ENCODE results near the gene SND1. TPM values are rescaled to one million over a fixed set of nuclear protein-coding genes. Genes with fewer than 3 reads are reported as not detected.

SND1 gene
- total RNA-seq, 2 experiments from 2014 or later, result 193 to 214 TPM

DNA sequence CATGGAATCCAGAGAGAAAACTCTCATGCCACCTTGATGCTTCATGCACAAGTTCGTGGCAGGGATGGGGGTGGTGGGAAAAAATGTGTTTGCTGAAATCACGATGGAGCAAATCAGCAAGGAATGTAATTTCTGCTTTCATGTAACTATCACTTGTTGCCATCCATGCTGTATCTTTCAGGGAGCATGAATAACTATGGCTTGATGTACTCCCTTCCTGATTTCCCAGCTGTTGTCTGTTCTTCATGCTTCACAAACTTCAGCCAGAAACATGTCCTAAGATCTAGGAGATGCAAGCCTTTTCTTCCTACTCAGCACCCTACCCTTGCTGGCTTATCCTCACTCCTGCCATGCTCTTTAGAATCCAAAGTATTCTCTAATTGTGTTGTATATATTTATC lies 315.3 kb downstream of the SND1 start:
- CTCF ChIA-PET, result interaction anchor here (1.3 kb wide), 1 partner anchor 19 kb away, joined by 4 read pairs; no protein-coding TSS in a partner anchor

DNA sequence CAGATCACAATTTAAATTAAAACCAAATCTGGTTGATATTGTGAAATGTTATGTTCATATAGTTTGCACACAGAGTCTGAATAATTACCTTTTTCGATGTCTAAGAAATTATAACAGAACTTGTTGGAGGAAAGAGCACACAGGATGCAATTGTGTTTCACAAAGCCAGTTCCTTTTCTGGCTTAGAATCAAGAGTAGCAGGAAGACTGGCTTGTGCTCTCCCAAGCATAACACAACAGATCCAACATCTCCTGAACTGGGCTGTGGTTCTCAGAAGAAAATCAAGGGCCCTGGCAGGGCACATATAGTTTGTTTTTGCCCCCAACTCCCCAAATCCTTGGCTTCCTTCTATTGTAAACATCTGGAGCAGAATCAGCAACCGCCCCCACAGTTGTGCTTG lies 316.6 kb downstream of the SND1 start:
- POLR2A ChIA-PET, result no interaction called here
- Mint-ChIP-seq H3K27me3 (no peaks in the 10 kb centered on the region), H3K36me3 (ENCODE audit: low read depth) (peaks cover 9% of the 10 kb centered on the region), H3K4me3 (no peak overlapping the region), H3K27ac (no peak overlapping the region), H3K4me1 (no peaks in the 10 kb centered on the region), H3K9me3 (ENCODE audit: low read depth) (no peaks in the 10 kb centered on the region)
- no peak for DNase-seq
- intact Hi-C loops (cut with DNase I, micrococcal nuclease), result no loop called here
- no peak for ATAC-seq
- CTCF ChIA-PET, result interaction anchor here (0.6 to 0.9 kb wide), 2 partner anchors 261 to 381 kb away, joined by 4 read pairs; no protein-coding TSS in a partner anchor

More for the DNA sequence above, 315.3 kb downstream of the SND1 start:
- Mint-ChIP-seq H3K27me3 (no peaks in the 10 kb centered on the region), H3K36me3 (ENCODE audit: low read depth) (peaks cover 13% of the 10 kb centered on the region), H3K4me3 (no peak overlapping the region), H3K4me1 (no peaks in the 10 kb centered on the region), H3K9me3 (ENCODE audit: low read depth) (peaks cover 7% of the 10 kb centered on the region), H3K27ac (no peak overlapping the region)
- DNase-seq (no peak), ATAC-seq (no peak)
- POLR2A ChIA-PET, result no interaction called here
- intact Hi-C loops (cut with DNase I, micrococcal nuclease), result no loop called here

DNA sequence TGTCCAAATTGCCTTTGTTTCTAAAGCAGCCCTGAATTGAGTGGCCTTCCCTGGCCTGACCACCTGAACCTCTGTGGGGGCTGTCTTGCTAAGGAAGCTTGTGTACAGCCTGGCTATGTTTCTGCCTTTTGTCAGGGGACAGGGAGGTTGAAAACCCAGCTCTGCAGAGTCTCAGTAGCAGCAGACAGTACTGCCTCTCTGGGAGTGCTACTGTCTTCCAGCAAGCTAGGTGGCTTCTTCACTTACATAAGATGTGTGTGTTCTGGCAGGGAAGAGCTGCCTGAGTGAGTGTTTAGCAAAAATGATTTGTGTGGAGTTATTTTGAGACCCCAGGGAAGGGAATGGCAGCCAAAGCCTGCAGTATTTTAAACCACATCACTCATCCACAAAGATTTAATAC lies 321.8 kb downstream of the SND1 start:
- H3K27ac Mint-ChIP-seq, result no peak overlapping the region
- intact Hi-C loops (cut with DNase I, micrococcal nuclease), result no loop called here
- H3K4me3 Mint-ChIP-seq, result no peak overlapping the region
- H3K9me3 Mint-ChIP-seq (ENCODE audit: low read depth), result peaks cover 16% of the 10 kb centered on the region
- DNase-seq, result no peak
- no peaks in the 10 kb centered on the region for H3K4me1 Mint-ChIP-seq
- H3K36me3 Mint-ChIP-seq (ENCODE audit: low read depth), result peaks cover 59% of the 10 kb centered on the region
- POLR2A ChIA-PET, result no interaction called here
- no peaks in the 10 kb centered on the region for H3K27me3 Mint-ChIP-seq
- CTCF ChIA-PET, result interaction anchor here (0.9 to 1.0 kb wide), 2 partner anchors 25 to 247 kb away, joined by 3 to 6 read pairs; no protein-coding TSS in a partner anchor
- no peak for ATAC-seq

DNA sequence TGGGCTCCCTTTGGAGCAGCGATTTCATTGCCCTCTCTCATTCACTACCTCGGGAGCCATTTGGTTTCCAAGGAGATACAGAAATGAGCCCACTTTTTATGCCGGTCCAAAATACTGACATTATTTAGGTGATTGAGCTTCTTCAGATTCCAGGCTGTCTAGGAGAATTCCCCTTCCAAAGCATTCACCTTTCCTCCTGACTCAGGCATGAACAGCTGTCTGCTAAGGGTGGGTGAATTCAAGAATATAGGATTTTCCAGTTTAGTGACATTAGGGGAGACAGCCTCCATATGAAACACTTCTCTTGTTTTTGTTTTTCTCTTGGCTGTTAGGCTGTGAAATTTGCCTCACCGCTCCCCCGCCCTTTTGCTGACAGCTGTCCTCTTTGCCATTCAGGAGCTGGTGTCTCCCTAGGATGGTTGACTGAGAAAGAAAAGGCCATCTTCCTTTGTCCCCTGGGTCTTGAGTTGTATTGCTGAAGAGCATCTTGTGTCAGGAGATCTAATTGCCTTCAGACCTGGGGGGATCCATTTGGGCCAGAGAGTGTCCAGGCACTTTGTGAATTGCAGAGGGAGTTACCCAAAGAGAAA lies 322.5 kb downstream of the SND1 start:
- peak overlapping the region; percentile 29 for H3K27ac Mint-ChIP-seq
- DNase-seq (no peak), ATAC-seq (no peak)
- CTCF ChIA-PET, result no interaction called here
- intact Hi-C loops (cut with DNase I, micrococcal nuclease), result no loop called here
- POLR2A ChIA-PET, result no interaction called here
- H3K9me3 Mint-ChIP-seq (ENCODE audit: low read depth), result peaks cover 24% of the 10 kb centered on the region
- H3K27me3 Mint-ChIP-seq, result no peaks in the 10 kb centered on the region
- peaks cover 5% of the 10 kb centered on the region for H3K4me1 Mint-ChIP-seq
- peaks cover 66% of the 10 kb centered on the region for H3K36me3 Mint-ChIP-seq (ENCODE audit: low read depth)
- no peak overlapping the region for H3K4me3 Mint-ChIP-seq

DNA sequence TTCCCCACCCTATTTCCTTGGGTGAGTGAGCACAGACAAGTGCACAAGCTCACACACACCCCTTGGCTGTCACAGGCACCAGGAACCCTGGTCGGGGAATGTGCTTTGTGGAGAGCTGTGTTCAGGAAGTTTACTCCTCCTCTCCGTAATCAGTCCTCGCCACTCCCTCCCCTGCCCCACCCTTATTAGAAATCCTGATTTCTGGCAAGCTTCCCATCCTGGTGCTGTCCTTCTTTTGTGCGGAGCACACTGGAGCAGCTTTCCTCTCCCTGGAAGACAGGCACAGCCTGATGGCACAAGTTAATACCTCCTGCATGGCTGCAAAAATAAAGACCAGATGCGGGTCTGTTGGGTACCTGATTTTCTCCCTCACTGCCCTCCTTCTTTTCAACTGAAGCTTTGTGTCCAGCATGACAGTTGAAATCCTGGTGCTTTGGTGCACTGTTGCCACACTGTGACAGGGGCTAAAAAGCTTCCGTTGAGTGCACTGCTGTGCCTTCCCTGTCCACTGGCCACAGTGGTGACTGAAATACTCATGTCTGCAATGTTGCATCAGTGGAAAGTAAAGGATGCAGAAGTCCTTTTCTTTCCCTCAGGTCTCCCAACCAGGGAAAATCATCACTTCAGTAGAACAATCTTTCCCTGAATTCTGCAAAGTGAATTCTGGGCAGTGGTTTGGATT lies 324.2 kb downstream of the SND1 start:
- ATAC-seq, result no peak
- H3K27me3 Mint-ChIP-seq, result no peaks in the 10 kb centered on the region
- intact Hi-C loops (cut with DNase I, micrococcal nuclease), result no loop called here
- CTCF ChIA-PET, result no interaction called here
- H3K36me3 Mint-ChIP-seq (ENCODE audit: low read depth), result peaks cover 64% of the 10 kb centered on the region
- no peak for DNase-seq
- H3K4me3 Mint-ChIP-seq, result no peak overlapping the region
- POLR2A ChIA-PET, result no interaction called here
- no peak overlapping the region for H3K27ac Mint-ChIP-seq
- peaks cover 12% of the 10 kb centered on the region for H3K4me1 Mint-ChIP-seq
- peaks cover 24% of the 10 kb centered on the region for H3K9me3 Mint-ChIP-seq (ENCODE audit: low read depth)

DNA sequence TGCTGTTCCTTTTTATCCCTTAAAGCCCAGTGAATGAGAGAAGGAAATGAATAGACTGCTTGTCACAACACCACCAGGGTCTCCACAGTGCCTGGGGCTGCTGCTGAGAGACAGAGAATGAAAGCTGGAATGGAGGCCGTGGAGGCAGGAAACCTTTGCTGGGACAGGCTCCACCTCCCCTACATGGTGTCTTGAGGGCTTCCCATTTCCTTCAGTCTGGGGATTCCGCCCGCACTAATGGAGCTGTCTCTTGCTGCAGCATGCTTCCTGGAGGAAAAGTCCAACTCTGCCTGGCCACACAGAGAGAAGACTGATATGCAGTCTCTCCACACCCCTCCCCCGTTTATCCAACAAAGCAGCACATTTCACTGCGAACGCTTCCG lies 324.7 kb downstream of the SND1 start:
- DNase-seq (no peak), ATAC-seq (no peak)
- no peak overlapping the region for H3K27ac Mint-ChIP-seq
- H3K9me3 Mint-ChIP-seq (ENCODE audit: low read depth), result peaks cover 24% of the 10 kb centered on the region
- POLR2A ChIA-PET, result no interaction called here
- peaks cover 62% of the 10 kb centered on the region for H3K36me3 Mint-ChIP-seq (ENCODE audit: low read depth)
- peaks cover 18% of the 10 kb centered on the region for H3K4me1 Mint-ChIP-seq
- no peaks in the 10 kb centered on the region for H3K27me3 Mint-ChIP-seq
- intact Hi-C loops (cut with DNase I, micrococcal nuclease), result no loop called here
- H3K4me3 Mint-ChIP-seq, result no peak overlapping the region
- CTCF ChIA-PET, result no interaction called here

DNA sequence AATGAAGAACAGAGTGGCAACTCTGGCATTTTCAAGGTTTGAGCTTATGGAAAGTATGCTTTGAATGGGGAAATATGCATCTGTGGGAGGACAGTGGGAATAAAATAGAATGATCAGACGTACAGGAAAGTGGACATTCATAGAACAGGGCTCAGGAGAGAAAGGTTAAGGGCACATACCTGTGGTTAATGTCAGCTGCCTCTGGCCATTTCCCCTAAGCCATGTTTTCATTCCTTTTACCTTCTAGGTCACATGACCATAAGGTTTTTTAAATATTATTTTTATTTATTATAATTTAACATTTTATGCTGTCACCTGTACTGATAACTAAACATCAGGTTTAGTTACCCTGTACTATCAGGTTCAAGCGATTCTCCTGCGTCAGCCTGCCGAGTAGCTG lies 326.4 kb downstream of the SND1 start:
- CTCF ChIA-PET, result no interaction called here
- intact Hi-C loops (cut with DNase I, micrococcal nuclease), result no loop called here
- Mint-ChIP-seq H3K4me3 (no peak overlapping the region), H3K27ac (no peak overlapping the region), H3K4me1 (peaks cover 28% of the 10 kb centered on the region), H3K27me3 (no peaks in the 10 kb centered on the region), H3K9me3 (ENCODE audit: low read depth) (peaks cover 24% of the 10 kb centered on the region), H3K36me3 (ENCODE audit: low read depth) (peaks cover 66% of the 10 kb centered on the region)
- DNase-seq (no peak), ATAC-seq (no peak)
- POLR2A ChIA-PET, result no interaction called here

DNA sequence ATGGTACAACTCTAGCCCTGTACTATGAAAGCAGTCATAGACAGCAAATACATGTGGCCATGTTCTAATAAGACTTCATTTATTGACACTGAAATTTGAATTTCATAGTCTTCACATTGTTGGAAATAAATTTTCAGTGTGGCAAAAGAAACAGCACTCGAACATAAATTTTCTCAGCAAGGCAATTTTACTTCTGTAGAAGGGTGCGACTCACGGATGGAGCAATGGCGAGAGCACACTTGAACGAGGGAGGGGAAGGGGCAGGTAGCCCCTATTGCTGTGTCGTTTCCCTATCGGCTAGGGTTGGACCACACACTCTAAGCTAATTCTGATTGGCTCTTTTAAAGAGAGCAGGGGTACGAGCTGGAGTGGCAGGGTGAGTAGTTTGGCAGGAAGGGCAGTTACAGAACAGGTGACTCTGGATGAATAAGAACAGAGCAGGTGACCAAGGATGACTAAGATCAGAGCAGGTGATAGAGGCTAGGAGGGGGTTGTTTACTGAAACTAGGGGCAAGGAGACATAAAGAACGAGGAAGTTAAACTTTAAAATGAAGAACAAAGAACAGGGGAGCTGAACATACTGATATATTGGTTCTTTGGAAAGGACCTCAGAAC lies 327.2 kb downstream of the SND1 start:
- peaks cover 62% of the 10 kb centered on the region for H3K36me3 Mint-ChIP-seq (ENCODE audit: low read depth)
- H3K9me3 Mint-ChIP-seq (ENCODE audit: low read depth), result peaks cover 24% of the 10 kb centered on the region
- H3K27ac Mint-ChIP-seq, result no peak overlapping the region
- ChIA-PET POLR2A (no interaction called here), CTCF (no interaction called here)
- DNase-seq, result no peak
- H3K27me3 Mint-ChIP-seq, result no peaks in the 10 kb centered on the region
- peaks cover 32% of the 10 kb centered on the region for H3K4me1 Mint-ChIP-seq
- intact Hi-C loops (cut with DNase I, micrococcal nuclease), result no loop called here
- no peak for ATAC-seq
- no peak overlapping the region for H3K4me3 Mint-ChIP-seq

DNA sequence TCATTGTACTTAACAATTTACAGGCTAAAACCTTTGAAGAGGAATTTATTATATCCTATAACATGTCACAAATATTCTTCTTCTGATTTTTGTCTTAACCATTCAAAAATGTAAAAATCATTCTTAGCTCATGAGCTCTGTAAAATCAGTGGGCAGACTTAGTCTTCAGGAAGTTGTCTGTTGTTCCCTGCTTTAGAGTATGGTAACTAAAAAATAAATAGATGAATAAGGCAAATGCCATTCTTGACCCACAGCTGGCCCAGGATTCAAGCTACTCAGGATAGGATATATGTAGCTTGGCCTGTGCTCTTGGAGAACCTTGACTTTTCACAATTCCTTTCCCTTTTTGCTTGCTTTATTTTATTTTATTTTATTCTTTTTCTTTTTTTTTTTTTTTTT lies 327.7 kb downstream of the SND1 start:
- ChIA-PET CTCF (no interaction called here), POLR2A (no interaction called here)
- peaks cover 32% of the 10 kb centered on the region for H3K4me1 Mint-ChIP-seq
- H3K27me3 Mint-ChIP-seq, result no peaks in the 10 kb centered on the region
- H3K36me3 Mint-ChIP-seq (ENCODE audit: low read depth), result peaks cover 57% of the 10 kb centered on the region
- no peak overlapping the region for H3K4me3 Mint-ChIP-seq
- ATAC-seq, result no peak
- H3K27ac Mint-ChIP-seq, result no peak overlapping the region
- DNase-seq, result no peak
- H3K9me3 Mint-ChIP-seq (ENCODE audit: low read depth), result peaks cover 24% of the 10 kb centered on the region
- intact Hi-C loops (cut with DNase I, micrococcal nuclease), result no loop called here

DNA sequence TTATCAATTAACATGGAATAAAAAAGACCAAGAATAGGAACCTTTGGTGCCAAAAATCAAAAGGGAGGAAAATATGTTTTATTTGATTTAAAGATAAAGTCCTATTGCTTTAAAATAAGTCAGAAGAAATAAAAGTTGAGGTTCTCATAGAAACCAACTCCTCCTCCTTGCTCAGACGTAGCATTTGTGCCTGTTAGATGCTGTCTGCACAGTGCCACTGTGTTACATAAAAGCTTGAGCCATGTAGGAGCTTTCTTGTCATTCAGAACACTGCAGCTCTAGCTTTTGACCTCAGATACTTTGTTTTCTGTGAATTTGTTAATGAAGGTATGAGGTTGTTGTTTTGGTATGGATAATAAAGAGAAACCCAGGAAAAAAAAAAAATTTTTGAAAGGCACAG lies 328.9 kb downstream of the SND1 start:
- Mint-ChIP-seq H3K4me1 (peaks cover 32% of the 10 kb centered on the region), H3K27ac (no peak overlapping the region), H3K4me3 (no peak overlapping the region), H3K9me3 (ENCODE audit: low read depth) (peaks cover 24% of the 10 kb centered on the region), H3K36me3 (ENCODE audit: low read depth) (peaks cover 50% of the 10 kb centered on the region), H3K27me3 (no peaks in the 10 kb centered on the region)
- intact Hi-C loops (cut with DNase I, micrococcal nuclease), result no loop called here
- ChIA-PET POLR2A (no interaction called here), CTCF (interaction anchor here (0.6 to 1.8 kb wide), 4 partner anchors 10 to 188 kb away, joined by 3 to 5 read pairs (median 4); no protein-coding TSS in a partner anchor)
- no peak for DNase-seq
- no peak for ATAC-seq

DNA sequence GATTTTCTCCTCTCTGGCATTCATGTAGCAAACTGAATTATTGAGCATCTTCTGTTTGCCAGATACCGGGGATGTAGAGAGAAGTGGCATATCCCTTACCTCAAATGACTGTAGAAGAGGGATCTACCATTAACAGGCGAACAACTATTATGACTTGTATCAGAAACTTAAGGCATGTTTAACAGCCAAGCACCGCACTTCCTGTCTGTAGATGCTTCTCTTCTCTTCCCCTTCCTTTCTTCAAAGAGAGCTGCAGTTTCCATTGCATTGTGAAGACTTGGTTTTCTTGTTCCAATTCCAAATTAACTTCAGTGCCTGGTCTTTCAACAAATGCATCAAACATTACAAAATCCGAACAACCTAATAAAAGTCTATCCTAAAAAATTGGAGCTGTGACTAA lies 330.0 kb downstream of the SND1 start:
- CTCF ChIA-PET, result interaction anchor here (1.8 kb wide), 1 partner anchor 18 kb away, joined by 4 read pairs; no protein-coding TSS in a partner anchor
- Mint-ChIP-seq H3K27ac (no peak overlapping the region), H3K4me3 (no peak overlapping the region), H3K9me3 (ENCODE audit: low read depth) (peaks cover 22% of the 10 kb centered on the region), H3K4me1 (peaks cover 32% of the 10 kb centered on the region), H3K27me3 (no peaks in the 10 kb centered on the region), H3K36me3 (ENCODE audit: low read depth) (peaks cover 39% of the 10 kb centered on the region)
- POLR2A ChIA-PET, result no interaction called here
- DNase-seq (no peak), ATAC-seq (peak; percentile 16)
- intact Hi-C loops (cut with DNase I, micrococcal nuclease), result no loop called here

DNA sequence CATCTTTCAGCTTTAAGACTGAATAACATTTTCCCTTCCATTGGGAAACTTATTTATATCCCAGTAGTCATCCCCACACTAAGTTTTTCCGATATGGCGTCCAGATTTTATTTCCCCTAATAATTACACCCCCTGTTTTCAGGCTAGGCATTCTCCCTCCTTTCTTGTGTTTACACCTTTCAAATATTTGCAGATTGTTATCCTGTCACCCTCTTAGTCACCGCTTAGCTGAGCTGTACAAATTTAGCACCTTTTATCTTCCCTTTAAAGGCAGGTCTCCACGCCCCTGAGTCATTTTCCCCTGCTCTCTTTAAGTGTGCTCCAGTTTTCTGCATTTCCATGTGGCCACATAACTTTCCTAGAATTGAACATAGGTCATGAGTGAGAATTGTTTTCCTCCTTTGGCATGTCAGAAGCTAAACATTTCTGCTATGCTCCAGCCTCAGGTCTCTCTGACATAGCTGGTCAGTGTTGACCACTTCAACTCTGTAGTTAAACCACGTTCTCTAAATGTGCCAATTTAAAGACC lies 331.9 kb downstream of the SND1 start:
- intact Hi-C loops (cut with DNase I, micrococcal nuclease), result no loop called here
- no peak overlapping the region for H3K27ac Mint-ChIP-seq
- POLR2A ChIA-PET, result no interaction called here
- peak; percentile 82 for ATAC-seq
- DNase-seq, result peak; percentile 14
- peaks cover 24% of the 10 kb centered on the region for H3K36me3 Mint-ChIP-seq (ENCODE audit: low read depth)
- H3K4me3 Mint-ChIP-seq, result no peak overlapping the region
- peaks cover 32% of the 10 kb centered on the region for H3K4me1 Mint-ChIP-seq
- CTCF ChIA-PET, result no interaction called here
- H3K27me3 Mint-ChIP-seq, result no peaks in the 10 kb centered on the region
- H3K9me3 Mint-ChIP-seq (ENCODE audit: low read depth), result peaks cover 7% of the 10 kb centered on the region
